BE2C (cell line): ENCODE results near the gene TTC21A.

Experiments
- DNase-seq: peaks from one replicate; pipeline ENCODE4 v3.0.0-alpha.2; 2020
- H3K27me3 ChIP-seq: fragments of 250-450 bp; sonication (Bioruptor Pico); 2 replicates; pipeline ENCODE4 v1.5.1; 2020; ENCODE audit warnings: mild to moderate bottlenecking
- H3K36me3 ChIP-seq: fragments of 250-450 bp; sonication (Bioruptor Pico); 2 replicates; pipeline ENCODE4 v1.5.1; 2020; ENCODE audit warnings: mild to moderate bottlenecking
- H3K4me1 ChIP-seq: fragments of 250-450 bp; sonication (Bioruptor Pico); 2 replicates; pipeline ENCODE4 v1.5.1; 2020
- H3K4me3 ChIP-seq: 2 replicates; pipeline ENCODE4 v1.5.1; 2011; ENCODE audit warnings: low read depth, low read length
- H3K9me3 ChIP-seq: fragments of 250-450 bp; sonication (Bioruptor Pico); 2 replicates; pipeline ENCODE4 v1.5.1; 2020
- CTCF ChIP-seq: IDR thresholded peaks from 2 replicates; pipeline ENCODE4 v1.5.1; 2012; ENCODE audit warnings: mild to moderate bottlenecking, low read depth, low read length

Gene TTC21A

GRCh38 chr3:39067286-39067685, 40.2 kb upstream of the TTC21A start:
- TF ChIP-seq CTCF, result no peak
- H3K4me1 ChIP-seq, result no peaks in the 10 kb centered on the region
- no peak for DNase-seq
- no peaks in the 10 kb centered on the region for H3K27me3 ChIP-seq
- no peaks in the 10 kb centered on the region for H3K9me3 ChIP-seq
- no peaks in the 10 kb centered on the region for H3K36me3 ChIP-seq
- H3K4me3 ChIP-seq, result no peak overlapping the region

GRCh38 chr3:39068556-39068955, 38.9 kb upstream of the TTC21A start:
- TF ChIP-seq CTCF, result no peak
- no peak overlapping the region for H3K4me3 ChIP-seq
- H3K27me3 ChIP-seq, result no peaks in the 10 kb centered on the region
- H3K9me3 ChIP-seq, result no peaks in the 10 kb centered on the region
- no peak for DNase-seq
- H3K36me3 ChIP-seq, result no peaks in the 10 kb centered on the region
- no peaks in the 10 kb centered on the region for H3K4me1 ChIP-seq

- no peaks in the 10 kb centered on the region for H3K27me3 ChIP-seq
- no peak for TF ChIP-seq CTCF
- H3K4me3 ChIP-seq, result no peak overlapping the region
- H3K9me3 ChIP-seq, result no peaks in the 10 kb centered on the region
- no peaks in the 10 kb centered on the region for H3K4me1 ChIP-seq
- no peaks in the 10 kb centered on the region for H3K36me3 ChIP-seq
- DNase-seq, result no peak
Observed at GRCh38 chr3:39075910-39076309, 31.6 kb upstream of the TTC21A start.

- TF ChIP-seq CTCF, result no peak
- Histone ChIP-seq H3K36me3 (no peaks in the 10 kb centered on the region), H3K4me3 (no peak overlapping the region), H3K4me1 (no peaks in the 10 kb centered on the region), H3K9me3 (no peaks in the 10 kb centered on the region), H3K27me3 (no peaks in the 10 kb centered on the region)
- DNase-seq, result no peak
Observed at GRCh38 chr3:39079530-39079929, 27.9 kb upstream of the TTC21A start.

- no peaks in the 10 kb centered on the region for H3K9me3 ChIP-seq
- H3K4me3 ChIP-seq, result no peak overlapping the region
- no peaks in the 10 kb centered on the region for H3K36me3 ChIP-seq
- H3K27me3 ChIP-seq, result no peaks in the 10 kb centered on the region
- H3K4me1 ChIP-seq, result no peaks in the 10 kb centered on the region
- no peak for DNase-seq
- TF ChIP-seq CTCF, result no peak
Observed at GRCh38 chr3:39080026-39080425, 27.5 kb upstream of the TTC21A start.

GRCh38 chr3:39082666-39083313, 24.7 kb upstream of the TTC21A start:
- DNase-seq, result no peak
- no peak overlapping the region for H3K4me3 ChIP-seq
- no peaks in the 10 kb centered on the region for H3K9me3 ChIP-seq

More at GRCh38 chr3:39082666-39083313, 24.7 kb upstream of the TTC21A start:
- no peaks in the 10 kb centered on the region for H3K27me3 ChIP-seq
- H3K4me1 ChIP-seq, result no peaks in the 10 kb centered on the region
- no peaks in the 10 kb centered on the region for H3K36me3 ChIP-seq
- no peak for TF ChIP-seq CTCF
